GM10248 (cell line): ENCODE results near the gene PKNOX2.

ENCODE experiments used
- CTCF ChIA-PET: fragments of 300-600 bp; sonication (Branson Sonifier 250); formaldehyde crosslinking; extraction: SDS; loops from one replicate; lab custom pipeline; 2021; ENCODE audit warnings: antibody characterized with exemption; lab: Yijun Ruan, JAX
- POLR2A ChIA-PET: fragments of 350-650 bp; sonication (Branson Sonifier 250); formaldehyde crosslinking; extraction: SDS; loops from one replicate; lab custom pipeline; 2020; ENCODE audit warnings: antibody characterized with exemption; lab: Yijun Ruan, JAX
- DNase-seq: peaks from one replicate; pipeline ENCODE4 v3.0.0; 2012; ENCODE audit errors: extremely low spot score
- CTCF ChIP-seq: IDR thresholded peaks from 2 replicates; pipeline ENCODE4 v1.5.1; 2012; ENCODE audit warnings: mild to moderate bottlenecking, low read depth; ENCODE audit errors: extremely low read depth, missing control alignments, control extremely low read depth

PKNOX2 gene

DNA sequence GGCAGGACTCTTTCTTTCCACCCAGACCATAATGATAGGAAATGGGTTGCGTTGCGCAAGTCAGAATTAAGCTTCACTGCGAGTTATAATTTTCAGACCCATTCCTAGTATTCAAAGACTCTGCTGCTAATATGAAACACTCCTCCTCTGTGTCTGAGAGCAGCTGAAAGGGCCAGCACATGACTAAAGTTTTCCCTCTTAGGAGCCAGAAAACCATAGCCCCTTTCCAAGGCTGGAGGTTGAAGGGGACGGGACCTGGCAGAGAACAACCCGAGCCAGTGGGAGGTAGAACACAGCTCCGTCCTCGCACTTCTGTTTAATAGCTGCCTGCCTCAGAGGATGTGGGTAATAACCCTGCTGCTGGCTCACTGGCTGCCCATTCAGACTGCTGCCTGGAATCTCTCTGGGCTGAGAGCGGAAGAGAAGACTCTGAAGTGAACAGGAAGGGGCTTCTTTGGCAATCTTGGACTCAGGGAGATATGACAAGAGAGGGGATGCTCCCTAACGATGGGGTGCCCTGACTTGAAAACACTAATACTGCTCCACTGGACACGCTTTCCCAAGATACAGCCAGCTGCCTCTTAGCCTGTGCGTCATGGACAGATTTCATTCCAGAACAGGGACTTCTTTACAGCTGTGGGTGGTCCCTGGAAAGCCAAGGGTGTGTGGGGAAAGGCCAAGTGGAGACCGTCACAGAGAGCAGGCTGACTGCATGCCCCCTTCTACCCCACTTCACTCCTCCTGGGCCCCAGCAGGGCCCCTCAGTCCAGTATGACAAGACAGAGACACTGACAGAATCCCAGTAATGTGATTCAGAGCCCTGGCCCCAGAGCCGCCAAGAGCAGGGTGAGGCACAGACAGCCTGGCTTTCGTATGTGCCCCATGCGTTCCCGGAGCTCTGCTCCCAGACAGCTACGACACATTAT is 174.6 kb downstream of the PKNOX2 start:
- CTCF ChIA-PET: interaction anchor here (1.6 kb wide), 1 partner anchor 7 kb away, joined by 6 read pairs; no protein-coding TSS in a partner anchor
- POLR2A ChIA-PET: no interaction called here

DNA sequence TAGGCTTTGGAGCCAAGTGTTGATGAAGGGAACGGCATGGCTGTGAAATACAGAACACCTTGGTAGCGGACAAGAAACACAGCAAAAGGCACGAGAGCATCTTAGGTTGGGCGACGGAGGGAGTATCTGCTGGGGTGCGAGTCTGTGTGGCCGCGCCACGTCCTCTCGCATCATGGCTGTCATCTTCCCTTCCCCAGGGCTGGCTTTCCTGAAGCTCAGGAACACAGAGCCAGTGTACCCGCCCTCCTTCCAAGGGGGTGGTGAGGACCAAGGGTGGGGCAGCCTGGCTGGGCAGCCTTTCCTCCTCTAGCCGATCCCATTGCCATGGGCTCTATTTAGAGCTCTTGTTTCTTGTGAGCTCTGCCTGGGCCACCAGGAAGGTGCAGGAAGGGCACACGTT is 177.1 kb downstream of the PKNOX2 start:
- POLR2A ChIA-PET: no interaction called here
- CTCF ChIA-PET: interaction anchor here (0.9 to 5.4 kb wide), 4 partner anchors 11 to 916 kb away, joined by 3 to 49 read pairs (median 4); no protein-coding TSS in a partner anchor
- TF ChIP-seq CTCF: no peak
- no peak for DNase-seq

More for the DNA sequence above, 174.6 kb downstream of the PKNOX2 start:
- no peak for TF ChIP-seq CTCF
- no peak for DNase-seq

GRCh38 chr11:125342281-125342930 is 177.9 kb downstream of the PKNOX2 start:
- no peak for TF ChIP-seq CTCF
- DNase-seq: no peak
- ChIA-PET POLR2A (interaction anchor here (0.6 kb wide), 1 partner anchor 434 kb away, joined by 4 read pairs; no protein-coding TSS in a partner anchor), CTCF (interaction anchor here (0.9 to 5.4 kb wide), 5 partner anchors 10 to 917 kb away, joined by 3 to 49 read pairs (median 4); no protein-coding TSS in a partner anchor)

DNA sequence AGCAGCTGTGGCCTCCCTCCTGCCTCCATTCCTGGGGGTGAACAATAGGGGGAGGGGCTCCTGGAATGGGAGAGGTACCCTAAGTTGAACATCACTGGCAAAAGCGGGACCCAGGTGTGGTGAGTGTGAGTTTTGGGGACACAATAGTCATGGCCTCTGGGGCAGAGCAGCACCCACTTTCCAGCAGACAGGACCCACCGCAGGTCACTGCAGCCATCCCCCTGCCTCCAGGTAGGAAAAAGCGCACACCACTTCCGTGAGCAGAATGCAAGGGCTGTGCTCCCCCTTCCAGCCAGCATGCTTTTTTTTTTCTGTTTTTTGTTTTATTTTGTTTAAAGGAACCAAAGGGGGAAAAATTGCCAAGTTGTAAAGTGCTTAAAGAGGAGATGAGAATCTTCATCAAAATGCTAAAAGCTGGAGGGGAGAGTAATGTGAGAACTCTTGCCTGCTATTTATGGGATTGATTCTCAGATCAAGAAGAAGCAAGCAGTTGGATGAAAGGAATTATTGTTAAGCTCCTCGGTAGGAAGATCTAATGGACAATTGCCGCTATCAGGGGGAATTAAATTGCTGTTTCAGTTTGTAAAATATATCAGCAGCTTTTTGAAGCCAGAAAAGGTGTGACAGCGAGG is 178.7 kb downstream of the PKNOX2 start:
- ChIA-PET POLR2A (no interaction called here), CTCF (interaction anchor here (2.4 to 5.4 kb wide), 2 partner anchors 10 to 14 kb away, joined by 9 to 49 read pairs; no protein-coding TSS in a partner anchor)
- no peak for TF ChIP-seq CTCF
- no peak for DNase-seq

DNA sequence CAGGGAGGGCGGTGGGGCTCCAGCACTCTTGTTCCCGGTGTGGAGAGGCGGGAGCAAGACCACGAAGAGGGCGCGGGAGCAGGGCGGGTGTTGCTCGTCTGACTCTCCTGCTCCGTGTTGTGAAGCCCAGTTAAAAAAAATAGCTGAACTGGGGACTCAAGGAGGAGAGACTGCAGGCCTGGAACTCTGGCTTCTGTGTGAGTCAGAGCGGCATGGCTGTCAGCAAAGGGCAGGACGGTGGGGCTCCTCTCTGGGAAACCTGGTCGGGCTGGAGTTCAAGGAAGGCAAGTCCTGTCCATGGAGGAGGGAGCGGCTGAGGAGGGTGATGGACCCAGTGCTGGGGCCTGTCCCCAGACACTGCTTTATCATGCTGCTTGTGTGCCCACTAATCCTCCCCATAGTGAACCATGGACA is 179.2 kb downstream of the PKNOX2 start:
- TF ChIP-seq CTCF: no peak
- CTCF ChIA-PET: interaction anchor here (2.4 to 5.4 kb wide), 2 partner anchors 9 to 14 kb away, joined by 9 to 49 read pairs; no protein-coding TSS in a partner anchor
- no peak for DNase-seq
- POLR2A ChIA-PET: no interaction called here
